Activated CD8-positive, alpha-beta T cell treated with anti-CD3 and anti-CD28 coated beads for 36 hours (primary cell): ENCODE data around the gene SERBP1. TPM values are rescaled to one million over a fixed set of nuclear protein-coding genes. Genes with fewer than 3 reads are reported as not detected.

Source experiments
- ATAC-seq: fragments of 200-7000 bp; cut with Tn5 transposase; one replicate; pipeline ENCODE4 v1.10.0; 2021; ENCODE audit warnings: mild to moderate bottlenecking, moderate library complexity
- CTCF ChIA-PET: fragments of 350-600 bp; sonication (Branson Sonifier 250); formaldehyde crosslinking; loops from one replicate; lab custom pipeline; 2021; ENCODE audit warnings: antibody characterized with exemption; lab: Charles Lee
- POLR2A ChIA-PET: fragments of 350-600 bp; sonication (Branson Sonifier 250); formaldehyde crosslinking; loops from one replicate; lab custom pipeline; 2021; ENCODE audit warnings: antibody characterized with exemption; lab: Charles Lee
- DNase-seq: peaks from one replicate; pipeline ENCODE4 v3.0.0-alpha.2; 2020
- H3K27ac Mint-ChIP-seq: one replicate; pipeline ENCODE4 v1.8.0; 2021; ENCODE audit warnings: mild to moderate bottlenecking, mixed read lengths
- H3K27me3 Mint-ChIP-seq: one replicate; pipeline ENCODE4 v1.8.0; 2021; ENCODE audit warnings: mixed read lengths
- H3K36me3 Mint-ChIP-seq: one replicate; pipeline ENCODE4 v1.8.0; 2021; ENCODE audit warnings: low read depth, mixed read lengths
- H3K4me1 Mint-ChIP-seq: one replicate; pipeline ENCODE4 v1.8.0; 2021; ENCODE audit warnings: low read depth, mixed read lengths
- H3K4me3 Mint-ChIP-seq: one replicate; pipeline ENCODE4 v1.8.0; 2021; ENCODE audit warnings: mild to moderate bottlenecking, moderate library complexity, mixed read lengths
- H3K9me3 Mint-ChIP-seq: one replicate; pipeline ENCODE4 v1.8.0; 2021; ENCODE audit warnings: mixed read lengths
- CTCF ChIP-seq: fragments of 200-600 bp; IDR thresholded peaks from one replicate; pipeline ENCODE4 v1.8.0; 2022; ENCODE audit warnings: antibody characterized with exemption, mild to moderate bottlenecking
- intact Hi-C: fragments of 100-400 bp; cut with micrococcal nuclease; formaldehyde crosslinking; loops from one replicate; pipeline ENCODE4 v1.10.0; 2022
- total RNA-seq, 2 experiments: library from RNA; stranded (reverse); gene quantifications; one replicate each; pipeline ENCODE4 v1.2.3, GENCODE V29; 2021

Gene SERBP1
- total RNA-seq, 2 experiments from 2014 or later = 476 to 491 TPM

GRCh38 chr1:67383999-67384638, 46.1 kb downstream of the SERBP1 start:
- peaks cover 26% of the 10 kb centered on the region for H3K9me3 Mint-ChIP-seq
- POLR2A ChIA-PET = no interaction called here
- CTCF ChIA-PET = no interaction called here
- H3K27ac Mint-ChIP-seq = no peak overlapping the region
- intact Hi-C loops = no loop called here
- H3K4me1 Mint-ChIP-seq = no peaks in the 10 kb centered on the region
- no peak for TF ChIP-seq CTCF
- H3K27me3 Mint-ChIP-seq = no peaks in the 10 kb centered on the region
- H3K4me3 Mint-ChIP-seq = no peak overlapping the region
- peaks cover 69% of the 10 kb centered on the region for H3K36me3 Mint-ChIP-seq
- DNase-seq (no peak), ATAC-seq (no peak)

GRCh38 chr1:67382292-67382691, 47.9 kb downstream of the SERBP1 start:
- Mint-ChIP-seq H3K36me3 (peaks cover 68% of the 10 kb centered on the region), H3K27me3 (no peaks in the 10 kb centered on the region), H3K9me3 (peaks cover 26% of the 10 kb centered on the region), H3K4me1 (peaks cover 3% of the 10 kb centered on the region), H3K27ac (no peak overlapping the region), H3K4me3 (no peak overlapping the region)
- intact Hi-C loops = no loop called here
- no peak for TF ChIP-seq CTCF
- DNase-seq = no peak
- no peak for ATAC-seq
- CTCF ChIA-PET = no interaction called here
- POLR2A ChIA-PET = interaction anchor here (0.8 kb wide), 1 partner anchor 133 kb away, joined by 3 read pairs; no protein-coding TSS in a partner anchor

GRCh38 chr1:67381154-67381553, 49.0 kb downstream of the SERBP1 start:
- no peak overlapping the region for H3K4me3 Mint-ChIP-seq
- POLR2A ChIA-PET = interaction anchor here (1.1 kb wide), 1 partner anchor 17 kb away, joined by 3 read pairs; no protein-coding TSS in a partner anchor
- no peak for DNase-seq
- CTCF ChIA-PET = no interaction called here
- no peak for ATAC-seq
- no peak overlapping the region for H3K27ac Mint-ChIP-seq
- peaks cover 3% of the 10 kb centered on the region for H3K4me1 Mint-ChIP-seq
- H3K36me3 Mint-ChIP-seq = peaks cover 74% of the 10 kb centered on the region
- intact Hi-C loops = no loop called here
- TF ChIP-seq CTCF = no peak
- H3K9me3 Mint-ChIP-seq = peaks cover 26% of the 10 kb centered on the region
- H3K27me3 Mint-ChIP-seq = no peaks in the 10 kb centered on the region

GRCh38 chr1:67377253-67377652, 52.9 kb downstream of the SERBP1 start:
- intact Hi-C loops = no loop called here
- no peaks in the 10 kb centered on the region for H3K9me3 Mint-ChIP-seq
- no peak for DNase-seq
- H3K36me3 Mint-ChIP-seq = peaks cover 60% of the 10 kb centered on the region
- TF ChIP-seq CTCF = no peak
- H3K27me3 Mint-ChIP-seq = no peaks in the 10 kb centered on the region
- no peak overlapping the region for H3K4me3 Mint-ChIP-seq
- ChIA-PET POLR2A (no interaction called here), CTCF (no interaction called here)
- ATAC-seq = no peak
- H3K27ac Mint-ChIP-seq = no peak overlapping the region
- H3K4me1 Mint-ChIP-seq = peaks cover 3% of the 10 kb centered on the region

GRCh38 chr1:67376381-67376780, 53.8 kb downstream of the SERBP1 start:
- Mint-ChIP-seq H3K27me3 (no peaks in the 10 kb centered on the region), H3K4me3 (no peak overlapping the region), H3K36me3 (peaks cover 63% of the 10 kb centered on the region), H3K4me1 (peaks cover 3% of the 10 kb centered on the region), H3K9me3 (no peaks in the 10 kb centered on the region), H3K27ac (no peak overlapping the region)
- no peak for TF ChIP-seq CTCF
- intact Hi-C loops = no loop called here
- POLR2A ChIA-PET = no interaction called here
- no peak for DNase-seq
- CTCF ChIA-PET = interaction anchor here (0.8 kb wide), 1 partner anchor 9 kb away, joined by 3 read pairs; no protein-coding TSS in a partner anchor
- ATAC-seq = no peak
